Measurements from ENCODE around the gene PLCH2.

Gene PLCH2, protein sequence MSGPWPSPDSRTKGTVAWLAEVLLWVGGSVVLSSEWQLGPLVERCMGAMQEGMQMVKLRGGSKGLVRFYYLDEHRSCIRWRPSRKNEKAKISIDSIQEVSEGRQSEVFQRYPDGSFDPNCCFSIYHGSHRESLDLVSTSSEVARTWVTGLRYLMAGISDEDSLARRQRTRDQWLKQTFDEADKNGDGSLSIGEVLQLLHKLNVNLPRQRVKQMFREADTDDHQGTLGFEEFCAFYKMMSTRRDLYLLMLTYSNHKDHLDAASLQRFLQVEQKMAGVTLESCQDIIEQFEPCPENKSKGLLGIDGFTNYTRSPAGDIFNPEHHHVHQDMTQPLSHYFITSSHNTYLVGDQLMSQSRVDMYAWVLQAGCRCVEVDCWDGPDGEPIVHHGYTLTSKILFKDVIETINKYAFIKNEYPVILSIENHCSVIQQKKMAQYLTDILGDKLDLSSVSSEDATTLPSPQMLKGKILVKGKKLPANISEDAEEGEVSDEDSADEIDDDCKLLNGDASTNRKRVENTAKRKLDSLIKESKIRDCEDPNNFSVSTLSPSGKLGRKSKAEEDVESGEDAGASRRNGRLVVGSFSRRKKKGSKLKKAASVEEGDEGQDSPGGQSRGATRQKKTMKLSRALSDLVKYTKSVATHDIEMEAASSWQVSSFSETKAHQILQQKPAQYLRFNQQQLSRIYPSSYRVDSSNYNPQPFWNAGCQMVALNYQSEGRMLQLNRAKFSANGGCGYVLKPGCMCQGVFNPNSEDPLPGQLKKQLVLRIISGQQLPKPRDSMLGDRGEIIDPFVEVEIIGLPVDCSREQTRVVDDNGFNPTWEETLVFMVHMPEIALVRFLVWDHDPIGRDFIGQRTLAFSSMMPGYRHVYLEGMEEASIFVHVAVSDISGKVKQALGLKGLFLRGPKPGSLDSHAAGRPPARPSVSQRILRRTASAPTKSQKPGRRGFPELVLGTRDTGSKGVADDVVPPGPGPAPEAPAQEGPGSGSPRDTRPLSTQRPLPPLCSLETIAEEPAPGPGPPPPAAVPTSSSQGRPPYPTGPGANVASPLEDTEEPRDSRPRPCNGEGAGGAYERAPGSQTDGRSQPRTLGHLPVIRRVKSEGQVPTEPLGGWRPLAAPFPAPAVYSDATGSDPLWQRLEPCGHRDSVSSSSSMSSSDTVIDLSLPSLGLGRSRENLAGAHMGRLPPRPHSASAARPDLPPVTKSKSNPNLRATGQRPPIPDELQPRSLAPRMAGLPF (N-terminal part only)
- 1.2 to 19.6 reads per million in 2 experiments for total RNA-seq

DNA sequence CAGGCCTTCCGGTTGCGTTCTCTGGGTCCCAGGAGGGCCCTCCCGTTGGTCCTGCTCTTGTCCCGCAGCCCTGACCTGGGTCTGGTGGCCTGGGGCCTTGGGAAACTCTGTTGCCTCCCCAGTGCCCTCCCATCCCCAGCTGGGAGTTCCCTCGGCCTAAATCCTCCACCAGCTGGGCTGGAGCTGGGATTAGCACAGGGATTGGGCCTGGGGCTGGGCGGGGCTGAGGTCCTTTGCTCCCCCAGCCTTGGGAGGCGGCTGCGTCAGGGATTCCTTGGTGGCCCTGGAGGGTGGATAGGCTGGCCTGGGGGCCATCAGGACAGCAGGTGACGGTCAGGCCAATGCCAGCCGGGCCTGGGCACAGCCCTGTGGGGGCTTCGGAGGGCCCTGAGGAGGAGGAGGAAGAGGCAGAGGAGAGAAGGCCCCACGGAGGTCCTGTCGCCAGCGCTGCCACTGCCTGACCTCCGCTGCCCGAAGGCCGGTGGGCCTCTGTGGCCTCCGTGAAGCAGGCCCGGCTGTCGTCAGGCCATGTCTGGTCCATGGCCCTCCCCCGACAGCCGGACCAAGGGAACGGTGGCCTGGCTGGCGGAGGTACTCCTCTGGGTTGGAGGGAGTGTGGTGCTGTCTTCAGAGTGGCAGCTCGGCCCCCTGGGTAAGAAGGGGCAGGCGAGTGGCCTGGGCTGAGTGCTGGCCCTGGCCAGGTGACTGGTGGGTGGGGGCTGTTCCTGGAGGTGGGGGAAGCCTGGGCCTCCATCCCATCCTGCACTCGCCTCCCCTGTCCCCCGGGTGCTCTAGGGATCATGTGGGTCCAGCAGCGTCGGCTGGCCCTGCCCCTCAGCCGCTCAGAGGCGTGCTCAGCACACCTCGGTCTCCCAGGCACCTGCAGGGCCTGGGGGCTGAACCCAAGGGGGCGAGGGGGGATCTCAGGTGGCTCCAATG is at the start of gene PLCH2:
Gene PLCH2, plus strand, starts transcription at position 229 of the 939 bp plus-strand sequence. Its CDS starts 300 bp downstream, at position 529.
- no peak for DNase-seq (ENCODE audit: low read depth)

DNA sequence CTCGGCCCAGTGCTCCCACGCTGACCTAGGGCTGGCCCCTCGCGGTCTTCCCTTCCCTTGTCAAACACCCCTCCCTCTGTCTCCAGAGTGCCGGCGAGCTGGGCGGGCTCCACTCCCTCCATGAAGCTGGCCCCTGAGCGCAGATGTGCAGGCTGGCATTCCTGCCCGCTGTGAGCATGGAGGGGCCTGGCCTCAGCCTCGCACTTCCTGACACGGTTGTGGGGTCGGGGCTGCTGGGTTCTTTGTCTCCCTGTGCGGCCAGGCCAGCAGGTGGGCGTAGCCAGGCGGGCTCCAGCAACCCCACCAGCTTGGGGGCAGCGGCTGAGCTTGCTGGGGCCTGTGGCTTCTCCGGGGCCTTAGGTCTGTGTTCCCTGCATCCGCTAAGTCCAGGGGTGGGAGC is 49.5 kb upstream of the PLCH2 start:
- no peak for DNase-seq (ENCODE audit: low read depth)

DNA sequence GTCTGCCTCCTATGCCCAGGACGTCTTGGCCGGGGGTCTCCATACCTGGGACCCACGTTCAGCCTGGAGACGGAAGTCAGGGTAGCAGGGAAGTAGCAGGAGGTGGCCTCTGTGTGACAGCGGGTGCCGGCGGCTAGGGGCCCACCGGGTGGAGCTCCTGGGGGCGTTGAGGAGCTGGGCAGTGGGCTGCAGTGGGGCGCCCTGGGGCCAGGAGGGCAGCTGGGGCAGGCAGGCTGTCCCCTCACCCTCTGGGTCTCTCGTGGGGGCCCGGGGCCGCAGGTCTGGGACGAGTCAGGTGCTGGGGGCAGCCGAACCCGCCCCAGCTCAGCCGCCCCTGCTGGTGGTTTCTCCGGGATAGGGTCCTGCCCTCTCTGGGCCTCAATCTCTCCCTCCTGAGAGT is 49.0 kb upstream of the PLCH2 start:
- DNase-seq (ENCODE audit: low read depth) = no peak

DNA sequence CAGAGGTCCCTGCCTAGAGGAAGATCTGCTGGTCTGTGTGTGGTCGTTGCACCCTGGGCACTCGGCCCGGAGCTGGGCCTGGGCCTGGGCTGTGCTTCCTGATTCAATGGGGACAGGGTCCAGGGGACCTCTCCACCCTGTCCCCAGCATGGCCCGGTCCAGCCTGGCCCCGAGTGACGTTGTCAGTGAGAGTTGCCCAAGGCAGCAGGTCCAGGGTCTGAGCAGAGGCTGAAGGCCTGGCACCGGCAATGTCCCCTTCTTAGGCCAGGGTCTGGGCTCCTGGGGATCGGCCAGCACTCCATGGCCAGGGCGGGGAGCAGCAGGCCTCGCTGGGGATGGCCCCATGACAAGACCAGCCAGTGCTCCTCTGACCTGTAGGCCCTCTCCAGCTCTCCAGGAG is 48.1 kb upstream of the PLCH2 start:
- no peak for DNase-seq (ENCODE audit: low read depth)

DNA sequence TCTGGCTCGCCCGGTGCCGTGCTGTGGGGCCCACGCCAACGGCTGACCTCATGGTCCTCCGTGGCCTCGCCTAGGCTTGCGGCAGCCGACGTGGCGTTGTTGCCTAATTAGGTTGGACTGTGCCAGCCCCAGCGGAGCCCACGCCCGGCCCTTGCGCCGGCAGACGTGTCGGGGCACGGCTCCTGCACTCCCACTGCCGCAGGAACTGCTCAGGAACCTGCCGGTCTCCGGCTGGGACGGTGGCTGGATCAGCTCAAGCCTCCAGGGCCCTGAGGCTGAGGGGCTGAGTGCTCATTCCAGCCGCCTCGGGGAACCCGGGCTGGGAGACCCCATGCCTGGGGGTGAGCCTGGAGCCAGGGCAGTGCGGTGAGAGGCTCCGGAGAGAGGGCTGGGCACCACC is 47.6 kb upstream of the PLCH2 start:
- DNase-seq (ENCODE audit: low read depth) = no peak

DNA sequence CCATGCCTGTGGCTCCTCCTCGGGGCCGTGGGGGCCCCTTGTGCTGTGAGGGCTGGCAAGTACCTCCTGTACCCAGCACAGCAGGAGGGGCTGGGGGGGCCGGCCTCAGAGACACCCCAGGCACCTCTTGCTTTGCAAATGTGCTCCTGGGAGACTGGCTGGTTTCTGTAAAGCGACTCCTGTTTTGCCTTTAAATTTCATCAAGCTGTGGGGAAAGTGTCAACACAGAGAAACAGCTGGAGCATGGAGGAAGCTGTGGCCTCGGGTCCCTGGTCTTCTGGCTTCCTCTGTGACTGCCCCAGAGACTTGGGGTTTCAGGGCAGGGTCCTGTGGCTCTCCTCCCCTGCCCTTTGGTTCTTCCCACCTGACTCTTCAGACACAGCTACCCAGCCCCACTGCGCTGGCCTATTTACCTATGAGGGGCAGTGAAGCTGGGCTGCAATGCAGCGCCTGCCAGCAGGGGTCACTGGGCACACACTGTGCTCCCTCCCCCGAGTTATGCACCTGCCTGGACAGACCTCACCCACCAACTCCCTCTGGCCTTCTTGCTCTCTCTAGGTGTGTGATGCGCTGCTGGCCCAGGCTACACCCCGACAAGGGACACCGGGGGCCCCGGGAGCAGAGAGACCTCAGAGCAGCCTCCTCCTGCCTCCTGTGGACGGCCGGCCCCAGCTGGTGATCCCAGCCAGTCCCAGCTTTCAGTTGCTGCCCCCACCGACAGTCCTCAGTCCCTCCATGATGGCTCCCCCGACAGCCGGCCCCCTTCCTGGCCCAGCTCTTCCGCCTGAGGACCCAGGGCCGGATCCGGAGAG is 46.1 kb upstream of the PLCH2 start:
- DNase-seq (ENCODE audit: low read depth) = no peak

DNA sequence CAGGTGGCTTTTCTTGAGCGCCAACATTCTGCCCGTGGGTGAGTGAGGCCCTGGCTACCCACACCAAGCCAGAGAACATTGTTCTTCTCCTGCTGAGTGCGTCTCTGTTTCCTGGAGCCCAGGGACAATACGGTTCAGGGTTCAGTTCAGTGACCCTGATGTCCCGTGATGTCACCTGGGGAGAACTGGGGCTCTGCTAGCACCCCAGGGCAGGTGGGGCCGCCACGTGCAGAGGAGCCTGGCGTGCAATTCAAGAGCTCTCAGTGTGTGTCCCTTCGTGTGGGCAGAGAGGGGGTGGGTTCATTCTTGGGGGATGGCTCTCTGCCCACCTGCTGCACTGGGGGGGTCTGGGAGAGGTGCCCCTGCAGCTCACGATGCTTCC is 45.5 kb upstream of the PLCH2 start:
- no peak for DNase-seq (ENCODE audit: low read depth)

DNA sequence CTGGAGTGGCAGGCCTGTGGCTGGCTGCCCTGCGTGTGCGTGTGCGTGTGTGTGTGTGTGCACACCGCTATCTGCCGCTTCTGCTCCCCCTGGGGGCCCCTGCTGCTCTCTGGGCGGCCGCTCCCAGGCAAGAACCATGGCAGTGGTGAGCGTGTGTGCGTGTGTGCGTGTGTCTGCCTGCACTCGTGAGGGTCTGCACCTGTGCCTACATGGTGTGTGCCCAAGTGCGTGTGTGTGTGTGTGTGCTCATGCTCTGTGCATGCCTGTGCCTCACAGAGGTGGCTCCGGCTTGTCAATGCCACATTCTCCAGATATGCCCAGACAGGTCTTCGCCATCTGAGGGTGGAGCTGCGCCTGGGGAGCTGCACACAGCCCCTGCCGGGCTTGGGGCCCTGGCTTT is 45.0 kb upstream of the PLCH2 start:
- DNase-seq (ENCODE audit: low read depth) = no peak

DNA sequence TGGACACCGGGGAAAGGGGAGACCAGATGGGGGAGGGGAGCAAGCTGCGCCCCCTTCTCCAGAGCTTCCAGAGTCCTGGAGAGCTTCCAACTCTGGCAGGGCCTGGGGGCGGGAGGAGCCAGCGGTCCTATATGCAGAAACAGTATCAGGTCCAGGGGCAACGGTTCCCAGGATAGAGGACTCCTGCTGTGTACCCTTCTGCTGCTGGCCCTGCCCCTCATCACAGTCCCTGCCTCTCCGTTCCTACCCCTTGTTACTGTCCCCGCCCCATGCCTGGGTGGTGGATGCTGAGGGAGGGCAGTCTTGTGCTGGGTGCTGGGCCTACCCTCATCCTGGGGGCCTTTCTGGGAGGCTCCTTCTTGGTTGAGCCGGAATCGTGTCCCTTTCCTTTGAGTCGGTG is 44.6 kb upstream of the PLCH2 start:
- no peak for DNase-seq (ENCODE audit: low read depth)

DNA sequence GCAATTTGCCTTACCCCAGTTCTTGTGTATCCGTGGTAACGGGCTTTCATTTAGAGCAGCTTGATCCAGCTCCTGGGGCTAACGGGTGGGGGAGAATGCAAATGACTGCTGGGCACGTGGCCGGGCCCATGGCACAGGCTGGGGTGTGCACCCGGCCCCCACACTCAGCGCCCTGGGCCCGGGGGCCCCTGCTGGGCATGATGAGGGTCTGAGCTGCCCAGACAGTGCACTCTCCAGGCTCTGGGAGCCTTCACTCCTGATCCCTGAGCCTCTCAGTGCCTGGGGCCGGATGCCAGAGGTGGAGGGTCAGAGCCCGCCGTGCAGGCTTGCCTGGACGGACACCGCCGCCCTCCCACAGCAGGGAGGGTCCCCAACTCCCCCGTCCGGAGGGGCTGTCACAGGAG is 43.6 kb upstream of the PLCH2 start:
- no peak for DNase-seq (ENCODE audit: low read depth)

DNA sequence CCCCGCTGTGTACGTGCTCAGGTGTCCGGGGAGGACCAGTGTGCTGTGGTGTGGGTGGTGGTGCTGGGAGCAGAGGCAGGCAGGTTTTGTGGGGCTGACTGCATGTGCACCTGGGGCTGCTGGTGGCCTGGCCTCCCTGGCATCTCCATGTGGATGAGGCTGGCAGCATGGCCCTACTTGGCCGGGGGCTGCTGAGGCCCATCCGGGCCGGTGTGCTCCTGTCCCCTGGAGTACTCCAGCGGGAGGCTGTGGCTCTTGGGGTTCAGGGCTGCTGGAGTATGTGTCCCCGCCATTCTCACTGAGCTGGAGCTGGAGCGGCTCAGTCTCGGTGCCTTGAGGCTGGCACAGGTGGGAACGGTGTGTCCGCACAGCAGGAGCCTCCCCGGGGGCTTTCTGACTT is 42.9 kb upstream of the PLCH2 start:
- no peak for DNase-seq (ENCODE audit: low read depth)

DNA sequence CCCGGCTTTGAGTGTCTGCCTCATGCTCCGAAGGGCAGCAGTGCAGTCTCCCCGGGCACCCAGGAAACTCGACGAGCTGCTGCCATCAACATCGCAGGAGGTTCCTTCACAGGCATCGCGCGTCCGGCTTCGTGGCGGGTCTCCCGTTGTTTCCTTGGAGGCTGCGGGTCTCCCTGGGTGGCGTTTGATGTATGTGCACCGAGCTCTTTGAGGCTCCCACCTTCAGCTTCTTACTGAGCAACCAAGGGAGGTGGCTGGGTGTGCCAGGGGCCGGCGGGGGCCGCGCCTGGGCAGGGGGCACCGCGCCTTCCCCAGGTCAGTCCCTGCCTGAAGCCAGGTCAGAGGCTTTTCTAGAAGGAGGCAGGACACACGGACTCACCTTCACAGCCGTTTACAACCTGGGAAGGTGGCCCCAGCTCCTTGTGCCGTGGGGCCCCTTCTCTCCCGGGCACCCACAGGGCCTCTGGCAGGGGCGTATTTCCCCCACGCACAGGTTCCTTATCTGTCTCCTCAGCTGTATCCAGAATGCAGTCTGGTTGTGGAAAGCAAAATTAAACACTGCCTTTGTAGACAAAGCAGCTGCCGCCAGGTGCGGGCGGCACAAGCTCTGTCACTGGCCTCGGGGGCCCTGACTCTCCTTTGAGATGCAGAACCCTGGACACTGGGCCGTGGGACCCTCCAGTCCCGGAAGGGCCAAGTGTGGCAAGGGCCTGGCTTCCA is 42.0 kb upstream of the PLCH2 start:
- no peak for DNase-seq (ENCODE audit: low read depth)

DNA sequence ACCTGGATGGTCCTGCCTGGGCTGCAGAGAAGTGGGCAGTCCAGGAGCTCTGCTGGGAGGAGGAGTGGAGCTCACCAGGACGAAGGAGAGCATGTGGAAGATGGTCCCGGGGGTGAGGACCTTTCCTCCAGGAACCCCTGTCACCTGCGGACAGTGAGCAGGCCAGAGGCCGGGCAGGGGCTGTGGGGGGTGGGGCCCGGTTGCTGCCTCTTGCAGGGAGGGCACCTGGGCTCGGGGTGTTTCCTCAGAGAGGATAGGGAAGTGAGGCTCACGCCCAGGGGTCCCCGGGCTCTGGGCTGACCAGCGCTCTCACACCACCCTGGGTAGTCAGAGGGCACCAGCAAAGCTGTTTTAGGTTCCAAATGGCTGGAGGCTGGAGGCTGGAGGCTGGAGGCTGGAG is 41.0 kb upstream of the PLCH2 start:
- no peak for DNase-seq (ENCODE audit: low read depth)

DNA sequence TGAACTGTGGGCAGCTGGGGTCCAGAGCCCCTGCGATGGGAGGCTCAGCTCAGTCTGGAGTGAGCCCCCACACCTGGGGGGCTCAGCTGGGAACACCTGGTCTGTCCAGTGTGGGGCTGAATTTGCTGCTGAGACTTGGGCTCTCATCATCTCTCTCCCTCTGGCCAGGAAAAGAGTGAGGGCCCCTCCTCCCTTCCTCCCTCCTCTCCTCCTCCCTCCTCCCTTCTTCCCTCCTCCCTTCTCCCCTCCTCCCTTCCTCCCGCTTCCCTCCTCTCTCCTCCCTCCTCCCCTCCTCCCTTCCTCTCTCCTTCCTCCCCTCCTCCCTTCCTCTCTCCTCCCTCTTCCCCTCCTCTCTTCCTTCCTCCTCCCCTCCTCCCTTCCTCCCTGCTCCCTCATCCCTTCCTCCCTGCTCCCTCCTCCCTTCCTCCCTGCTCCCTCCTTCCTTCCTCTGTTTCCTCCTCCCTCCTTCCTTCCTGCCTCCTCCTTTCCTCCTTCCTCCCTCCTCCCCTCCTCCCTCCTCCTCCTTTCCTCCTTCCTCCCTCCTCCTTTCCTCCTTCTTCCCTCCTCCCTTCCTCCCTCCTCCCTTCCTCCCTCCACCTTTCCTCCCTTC is 40.2 kb upstream of the PLCH2 start:
- DNase-seq (ENCODE audit: low read depth) = no peak

DNA sequence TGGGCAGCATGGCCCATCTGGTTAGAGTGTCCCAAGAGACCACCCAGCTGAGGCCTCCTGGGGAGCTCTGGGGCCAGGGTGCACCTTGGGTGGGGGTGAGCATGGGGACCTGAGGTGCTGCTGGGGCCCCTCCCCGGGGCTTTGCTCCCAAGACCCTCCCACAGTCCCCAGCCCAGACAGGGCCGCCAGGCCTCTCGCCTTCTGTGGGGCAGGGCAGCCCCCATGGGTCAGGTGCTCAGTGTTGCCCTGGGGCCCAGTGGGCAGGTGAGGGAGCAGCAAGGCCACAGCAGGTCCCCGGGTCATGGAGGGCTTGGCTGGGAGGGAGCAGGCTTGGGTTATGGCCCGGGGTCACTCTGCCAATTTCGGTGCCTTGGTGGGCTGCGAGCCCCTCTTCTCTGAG is 39.2 kb upstream of the PLCH2 start:
- no peak for DNase-seq (ENCODE audit: low read depth)

DNA sequence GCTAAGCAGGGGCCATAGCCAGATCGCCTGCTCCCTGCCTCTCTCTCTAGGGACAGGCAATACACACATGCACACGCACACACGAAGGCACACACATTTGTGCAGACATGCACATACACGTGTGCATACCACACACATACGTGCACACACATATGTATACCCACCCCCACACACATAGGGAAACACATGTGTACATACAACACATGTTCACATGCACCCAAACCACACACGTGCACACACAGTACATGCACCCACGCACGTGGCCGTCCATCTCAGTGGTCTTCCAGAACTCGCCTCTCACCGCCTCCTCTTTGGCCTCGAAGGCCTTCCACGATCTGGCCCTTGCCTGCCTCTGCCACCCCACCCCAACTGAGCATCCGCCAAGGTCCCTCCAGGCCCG is 38.5 kb upstream of the PLCH2 start:
- no peak for DNase-seq (ENCODE audit: low read depth)

DNA sequence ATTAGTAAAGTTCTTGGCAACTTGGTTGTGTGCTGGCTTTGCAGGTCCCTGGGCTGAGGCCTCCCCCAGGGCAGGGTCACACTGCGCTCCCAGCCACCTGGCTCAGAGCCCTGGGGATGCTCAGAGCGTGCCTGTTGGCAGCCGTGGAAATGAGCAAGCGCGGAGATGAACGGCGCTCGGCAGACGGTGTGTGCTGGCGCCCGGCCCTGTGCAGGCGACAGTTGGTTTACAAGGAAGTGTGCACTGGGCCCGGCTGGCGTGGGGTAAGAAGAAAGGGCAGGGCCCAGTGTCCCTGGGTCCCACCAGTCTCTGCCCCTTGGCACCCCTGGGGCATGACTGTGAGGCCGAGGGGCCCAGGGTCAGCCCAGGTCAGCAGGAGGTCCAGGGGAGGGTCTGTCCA is 38.1 kb upstream of the PLCH2 start:
- no peak for DNase-seq (ENCODE audit: low read depth)

DNA sequence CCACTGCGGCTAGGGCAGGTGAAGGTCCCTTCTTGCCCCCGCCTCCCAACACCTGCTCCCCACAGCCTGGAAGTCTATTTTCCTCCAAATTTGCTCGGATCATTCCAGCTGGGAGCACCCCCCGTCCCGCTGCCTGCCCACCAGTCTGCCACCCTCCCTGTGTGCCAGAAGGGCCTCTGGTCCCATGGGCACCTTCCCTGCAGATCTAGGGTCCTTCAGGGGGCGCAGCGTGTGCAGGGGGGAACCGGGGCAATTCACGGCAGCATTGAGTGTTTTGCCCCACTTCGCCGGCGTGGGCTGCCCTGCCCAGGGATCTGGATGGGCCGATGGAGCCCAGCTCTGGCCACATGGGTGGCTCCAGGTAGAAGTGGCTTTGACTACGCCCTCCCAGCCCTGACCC is 37.4 kb upstream of the PLCH2 start:
- no peak for DNase-seq (ENCODE audit: low read depth)

DNA sequence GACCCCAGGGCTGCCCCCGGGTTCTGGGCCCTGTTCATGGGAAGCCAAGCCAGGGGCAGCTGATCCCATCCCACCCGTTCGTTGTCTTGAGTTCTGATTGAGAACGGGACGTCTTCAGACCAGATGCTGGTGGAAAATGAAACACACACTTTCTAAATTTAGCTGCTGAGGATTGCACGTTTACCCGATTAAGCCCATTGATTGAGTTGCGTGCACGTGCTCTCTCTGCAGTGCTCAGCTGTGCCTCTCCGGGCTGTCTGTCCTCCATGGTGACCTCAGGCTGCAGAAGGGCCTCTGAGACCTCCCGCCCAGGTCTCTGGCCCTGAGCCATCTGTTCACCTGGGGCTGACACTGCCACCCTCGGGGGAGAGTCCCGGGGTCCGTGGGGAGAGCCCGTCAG is 36.7 kb upstream of the PLCH2 start:
- no peak for DNase-seq (ENCODE audit: low read depth)
